Measurements from ENCODE around the gene DTNB.
"Not testable (repeated sequence)": the region's sequence is repeated elsewhere in the genome, so short reads cannot be mapped to it uniquely, and the experiment has no call there.

DTNB gene

GRCh38 chr2:25537526-25537925, 135.9 kb downstream of the DTNB start:
- DNase-seq: no peak

DNA sequence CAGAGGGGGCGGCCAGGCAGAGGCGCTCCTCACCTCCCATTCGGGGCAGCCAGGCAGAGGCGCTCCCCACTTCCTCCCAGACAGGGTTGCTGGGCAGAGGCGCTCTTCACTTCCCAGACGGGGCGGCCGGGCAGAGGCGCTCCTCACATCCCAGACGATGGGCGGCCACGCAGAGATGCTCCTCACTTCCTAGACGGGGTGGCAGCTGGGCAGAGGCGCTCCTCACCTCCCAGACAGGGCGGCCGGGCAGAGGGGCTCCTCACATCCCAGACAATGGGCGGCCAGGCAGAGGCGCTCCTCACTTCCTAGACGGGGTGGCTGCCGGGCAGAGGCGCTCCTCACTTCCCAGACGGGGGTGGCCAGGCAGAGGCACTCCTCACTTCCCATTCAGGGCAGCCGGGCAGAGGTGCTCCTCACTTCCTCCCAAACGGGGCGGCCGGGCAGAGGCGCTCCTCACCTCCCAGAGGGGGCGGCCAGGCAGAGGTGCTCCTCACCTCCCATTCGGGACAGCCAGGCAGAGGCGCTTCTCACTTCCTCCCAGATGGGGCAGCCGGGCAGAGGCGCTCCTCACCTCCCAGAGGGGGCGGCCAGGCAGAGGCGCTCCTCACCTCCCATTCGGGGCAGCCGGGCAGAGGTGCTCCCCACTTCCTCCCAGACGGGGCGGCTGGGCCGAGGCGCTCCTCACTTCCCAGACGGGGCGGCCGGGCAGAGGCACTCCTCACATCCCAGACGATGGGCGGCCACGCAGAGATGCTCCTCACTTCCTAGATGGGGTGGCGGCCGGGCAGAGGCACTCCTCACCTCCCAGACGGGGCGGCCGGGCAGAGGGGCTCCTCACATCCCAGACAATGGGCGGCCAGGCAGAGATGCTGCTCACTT, 137.7 kb downstream of the DTNB start:
- not testable (repeated sequence) for DNase-seq

- not testable (repeated sequence) for DNase-seq
Observed at GRCh38 chr2:25534937-25535336, 138.4 kb downstream of the DTNB start.

- no peak for DNase-seq
Observed at GRCh38 chr2:25534455-25534854, 138.9 kb downstream of the DTNB start.

DNA sequence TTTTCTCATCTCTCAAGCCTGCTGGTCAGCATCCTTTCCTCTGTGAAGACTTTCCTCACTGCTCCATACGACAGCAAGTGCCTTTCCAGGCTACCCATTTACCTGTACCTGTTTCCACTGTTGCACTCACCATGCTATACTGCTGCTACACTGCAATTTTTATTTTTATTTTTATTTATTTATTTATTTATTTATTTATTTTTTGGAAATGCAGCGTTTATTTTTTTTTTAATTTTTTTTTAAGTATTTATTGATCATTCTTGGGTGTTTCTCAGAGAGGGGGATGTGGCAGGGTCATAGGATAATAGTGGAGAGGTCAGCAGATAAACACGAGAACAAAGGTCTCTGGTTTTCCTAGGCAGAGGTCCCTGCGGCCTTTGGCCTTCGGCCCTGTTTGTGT, 139.6 kb downstream of the DTNB start:
- DNase-seq: not testable (repeated sequence)

GRCh38 chr2:25532521-25532920, 140.9 kb downstream of the DTNB start:
- no peak for DNase-seq

GRCh38 chr2:25529034-25529433, 144.3 kb downstream of the DTNB start:
- DNase-seq: no peak

- no peak for DNase-seq
Observed at GRCh38 chr2:25528173-25528572, 145.2 kb downstream of the DTNB start.

DNA sequence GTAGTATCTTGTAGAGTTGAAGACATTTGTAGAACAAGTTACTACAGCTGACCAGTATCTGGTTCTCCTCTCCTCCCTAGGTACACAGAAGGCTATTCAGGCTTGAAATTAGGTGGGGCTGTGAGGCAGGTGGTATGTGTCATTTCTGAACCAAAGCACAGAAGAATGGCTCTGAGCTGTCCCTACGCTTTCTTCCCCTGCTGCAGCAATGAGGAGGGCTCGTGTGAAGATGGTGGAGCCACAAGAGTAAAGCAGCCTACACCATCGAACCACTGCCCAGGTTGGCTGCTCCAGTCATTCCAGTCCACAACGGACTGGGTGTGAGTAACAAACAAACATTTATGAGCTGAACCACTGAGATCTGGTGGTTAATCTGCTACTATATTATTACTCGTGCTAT, 148.9 kb downstream of the DTNB start:
- DNase-seq: no peak

DNA sequence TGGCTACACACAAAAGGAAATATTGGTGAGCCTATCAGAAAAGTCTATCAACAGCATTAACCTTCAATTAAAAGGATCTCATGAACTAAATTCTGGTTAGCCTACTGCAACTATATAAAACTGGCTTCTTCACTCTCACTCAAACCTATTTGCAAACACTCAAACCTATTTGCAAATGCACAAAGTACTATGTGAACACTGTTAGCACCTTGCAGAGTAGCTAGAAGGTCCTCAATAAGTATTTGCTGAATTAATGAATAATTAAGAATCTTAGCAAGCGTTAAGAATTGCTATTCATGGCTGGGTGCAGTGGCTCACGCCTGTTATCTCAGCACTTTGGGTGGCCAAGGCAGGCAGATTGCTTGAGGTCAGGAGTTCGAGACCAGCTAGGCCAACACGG, 150.3 kb downstream of the DTNB start:
- DNase-seq: no peak

DNA sequence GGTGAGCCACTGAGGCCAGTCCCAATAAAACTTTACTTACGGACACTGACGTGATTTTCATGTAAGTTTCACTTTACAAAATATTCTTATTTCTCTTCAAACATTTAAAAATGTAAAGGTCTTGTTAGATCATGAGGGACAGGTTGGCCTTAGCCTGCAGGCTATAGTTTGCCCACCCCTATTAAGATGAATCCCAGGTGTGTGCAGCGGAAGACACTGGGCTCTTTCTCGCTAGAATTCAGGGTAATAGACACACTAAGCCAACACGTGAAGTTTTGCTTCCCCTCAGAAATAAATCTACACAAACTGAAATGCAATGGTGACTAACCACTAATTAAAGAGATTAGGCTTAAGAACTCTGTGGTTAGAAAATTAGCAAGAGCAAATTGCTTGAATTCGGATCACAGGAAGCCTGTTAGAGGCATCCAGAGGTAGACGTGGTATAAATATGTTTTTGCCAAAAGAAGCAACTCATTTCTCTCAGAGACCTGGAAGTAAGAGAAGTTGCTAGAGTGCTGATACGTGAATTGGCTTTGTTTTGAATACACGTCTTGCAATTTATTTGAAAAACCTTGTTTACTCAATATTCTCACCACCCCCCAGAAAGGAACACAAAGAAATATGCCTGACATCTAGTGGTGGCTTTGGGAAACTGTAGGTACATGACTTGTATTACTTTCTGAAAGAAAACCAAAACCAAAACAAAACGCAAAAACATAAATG, 151.6 kb downstream of the DTNB start:
- peak; percentile 43 for DNase-seq

DNA sequence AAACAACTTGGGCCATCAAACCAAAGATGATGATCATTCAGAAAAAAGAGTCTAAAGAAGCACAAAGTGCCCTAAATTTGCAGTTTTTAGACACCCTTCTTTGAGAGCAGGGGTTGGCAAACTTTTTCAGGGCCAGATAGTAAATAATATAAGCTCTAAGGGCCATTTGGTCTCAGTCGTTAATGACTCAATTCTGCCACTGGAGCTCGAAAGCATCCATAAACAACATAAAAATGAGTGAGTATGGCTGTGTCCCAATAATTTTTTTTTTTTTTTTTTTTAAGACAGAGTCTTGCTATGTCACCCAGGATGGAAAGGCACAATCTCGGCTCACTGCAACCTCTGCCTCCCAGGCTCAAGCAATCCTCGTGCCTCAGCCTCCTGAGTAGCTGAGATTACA, 152.3 kb downstream of the DTNB start:
- DNase-seq: no peak

DNA sequence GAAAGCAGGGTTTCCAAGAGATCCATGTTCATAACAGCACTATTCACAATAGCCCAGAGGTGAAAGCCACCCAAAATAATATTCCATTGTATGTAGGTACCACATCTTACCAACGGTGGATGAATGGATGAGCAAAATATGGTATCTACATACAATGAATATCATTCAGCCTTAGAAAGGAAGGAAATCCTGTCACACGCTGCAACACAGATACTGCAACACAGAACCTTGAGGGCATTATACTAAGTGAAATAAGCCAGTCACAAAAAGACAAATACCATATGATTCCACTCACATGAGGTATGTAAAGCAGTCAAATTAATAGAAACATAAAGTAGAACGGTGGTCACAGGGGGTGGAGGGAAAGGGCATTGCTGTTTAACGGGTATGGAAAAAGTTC, 155.7 kb downstream of the DTNB start:
- no peak for DNase-seq

GRCh38 chr2:25514043-25514637, 159.2 kb downstream of the DTNB start:
- DNase-seq: no peak

GRCh38 chr2:25512707-25513106, 160.7 kb downstream of the DTNB start:
- no peak for DNase-seq

DNA sequence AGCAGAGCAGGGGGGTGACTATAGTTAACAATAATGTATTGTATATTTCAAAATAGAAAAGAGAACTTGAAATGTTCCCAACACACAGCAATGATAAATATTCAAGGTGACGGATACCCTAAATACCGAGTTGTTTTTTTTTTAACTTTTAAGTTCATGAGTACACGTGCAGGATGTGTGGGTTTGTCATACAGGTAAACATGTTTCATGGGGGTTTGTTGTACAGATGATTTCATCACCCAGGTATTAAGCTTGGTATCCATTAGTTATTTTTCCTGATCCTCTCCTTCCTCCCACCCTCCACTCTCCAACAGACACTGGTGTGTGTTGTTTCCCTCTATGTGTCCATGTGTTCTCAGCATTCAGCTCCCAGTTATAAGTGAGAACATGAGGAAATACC, 167.2 kb downstream of the DTNB start:
- no peak for DNase-seq

GRCh38 chr2:25505622-25506021, 167.8 kb downstream of the DTNB start:
- DNase-seq: no peak

- DNase-seq: no peak
Observed at GRCh38 chr2:25505182-25505581, 168.2 kb downstream of the DTNB start.

GRCh38 chr2:25504266-25504665, 169.1 kb downstream of the DTNB start:
- DNase-seq: no peak

DNA sequence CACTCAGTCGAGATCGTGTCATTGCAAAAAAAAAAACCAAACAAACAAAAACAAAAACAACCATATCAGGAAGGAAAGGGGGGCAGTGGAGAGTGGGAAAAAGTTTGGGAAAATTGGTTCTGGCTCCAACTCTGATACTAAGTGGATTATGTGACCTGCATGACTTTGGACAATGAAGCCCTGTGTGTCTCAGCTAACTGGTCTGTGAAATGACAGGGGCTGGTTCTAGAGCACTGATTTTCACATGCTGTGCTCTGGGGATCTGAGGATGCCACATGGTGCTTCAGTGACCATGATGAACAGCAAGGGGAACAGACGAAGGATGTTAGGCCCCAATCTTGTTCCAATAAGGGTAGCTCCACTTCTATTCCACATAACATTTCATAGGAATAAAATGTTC, 174.2 kb downstream of the DTNB start:
- no peak for DNase-seq

DNA sequence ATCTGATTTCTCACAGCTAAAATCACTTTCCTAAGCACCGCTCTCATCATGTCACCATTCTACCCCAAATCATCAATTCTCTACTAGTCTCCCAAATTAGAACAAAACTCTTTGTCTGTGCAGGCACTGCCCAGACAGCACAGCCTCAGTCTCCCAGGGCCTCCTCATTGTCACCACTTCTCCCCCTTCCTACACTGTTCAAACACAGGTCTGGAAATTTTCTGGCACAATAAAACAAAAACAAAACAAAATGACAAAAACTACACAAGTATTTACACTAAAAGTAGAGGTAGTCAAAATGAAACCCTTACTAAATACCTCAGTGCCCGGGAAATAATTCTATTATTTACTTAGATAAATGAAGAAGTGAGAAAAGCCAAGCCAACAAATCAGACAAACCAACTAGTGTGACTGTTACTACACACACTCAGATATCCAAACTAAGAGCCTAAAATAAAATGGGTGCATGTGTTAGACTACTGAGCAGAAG, 175.4 kb downstream of the DTNB start:
- DNase-seq: no peak

DNA sequence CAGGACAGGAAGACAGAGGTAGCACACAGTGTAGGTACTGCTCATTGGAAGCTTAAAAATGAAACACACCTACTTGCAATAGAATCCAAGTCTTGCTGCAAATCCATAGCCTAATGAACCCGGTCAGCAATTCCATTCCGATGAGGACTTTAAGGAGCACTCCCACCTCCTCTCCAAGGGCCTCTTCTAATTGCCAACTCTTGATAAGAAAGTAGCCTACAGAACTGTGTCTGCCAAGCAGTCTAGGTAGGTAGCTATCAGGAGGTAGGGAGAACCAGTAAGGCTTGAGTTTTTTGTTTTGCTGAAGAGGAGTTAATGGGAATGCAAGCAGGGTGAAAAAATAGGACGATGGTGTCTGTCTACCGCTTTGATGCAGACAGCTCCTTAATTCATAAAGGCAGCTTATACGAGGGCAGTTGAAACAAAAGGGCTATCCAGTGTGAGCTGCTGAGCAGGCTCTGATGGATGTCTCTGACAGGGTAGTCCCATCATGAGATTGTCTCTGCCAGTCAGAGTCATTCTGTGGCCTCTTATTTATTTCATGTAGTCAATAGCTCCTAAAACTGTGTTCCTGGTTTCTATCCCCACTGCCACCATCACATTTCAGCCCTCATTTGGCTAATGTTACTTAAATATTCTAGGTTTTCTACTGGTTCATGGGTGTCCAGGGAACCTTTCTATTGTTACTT, 176.0 kb downstream of the DTNB start:
- no peak for DNase-seq

- no peak for DNase-seq
Observed at GRCh38 chr2:25494616-25495015, 178.8 kb downstream of the DTNB start.
